HG03432 (cell line): ENCODE data around the gene ADARB2.
"Not testable (repeated sequence)": the region's sequence is repeated elsewhere in the genome, so short reads cannot be mapped to it uniquely, and the experiment has no call there.

Experiments
- ATAC-seq: cut with Tn5 transposase; IDR thresholded peaks from one replicate; pipeline ENCODE4 v1.9.1; 2021; ENCODE audit warnings: mild to moderate bottlenecking, moderate library complexity; ENCODE audit not compliant: unreplicated experiment

ADARB2 gene

GRCh38 chr10:1227510-1228402 lies 509.6 kb downstream of the ADARB2 start:
- no peak for ATAC-seq

GRCh38 chr10:1226907-1227306 lies 510.4 kb downstream of the ADARB2 start:
- ATAC-seq, result not testable (repeated sequence)

- not testable (repeated sequence) for ATAC-seq
Observed at GRCh38 chr10:1219874-1220273, 517.5 kb downstream of the ADARB2 start.

GRCh38 chr10:1217661-1218060 lies 519.7 kb downstream of the ADARB2 start:
- ATAC-seq, result no peak

- no peak for ATAC-seq
Observed at GRCh38 chr10:1217237-1217587, 520.1 kb downstream of the ADARB2 start.

- no peak for ATAC-seq
Observed at GRCh38 chr10:1216574-1217236, 520.6 kb downstream of the ADARB2 start.

GRCh38 chr10:1215862-1216573 lies 521.3 kb downstream of the ADARB2 start:
- no peak for ATAC-seq

- ATAC-seq, result no peak
Observed at GRCh38 chr10:1214882-1215540, 522.3 kb downstream of the ADARB2 start.

GRCh38 chr10:1214071-1214675 lies 523.2 kb downstream of the ADARB2 start:
- no peak for ATAC-seq

- ATAC-seq, result no peak
Observed at GRCh38 chr10:1213252-1214070, 523.9 kb downstream of the ADARB2 start.

GRCh38 chr10:1212571-1213141 lies 524.7 kb downstream of the ADARB2 start:
- ATAC-seq, result no peak

- no peak for ATAC-seq
Observed at GRCh38 chr10:1211844-1212570, 525.3 kb downstream of the ADARB2 start.

- no peak for ATAC-seq
Observed at GRCh38 chr10:1210667-1211066, 526.7 kb downstream of the ADARB2 start.

GRCh38 chr10:1209355-1209979 lies 527.9 kb downstream of the ADARB2 start:
- ATAC-seq, result no peak

GRCh38 chr10:1208366-1209311 lies 528.7 kb downstream of the ADARB2 start:
- ATAC-seq, result no peak

GRCh38 chr10:1206601-1207000 lies 530.7 kb downstream of the ADARB2 start:
- ATAC-seq, result no peak

- no peak for ATAC-seq
Observed at GRCh38 chr10:1206101-1206500, 531.2 kb downstream of the ADARB2 start.
